Left ventricle myocardium inferior (tissue), 1 donor: ENCODE measurements around the gene RNF150. TPM values are rescaled to one million over a fixed set of nuclear protein-coding genes. Genes with fewer than 3 reads are reported as not detected.

Source experiments
- DNase-seq: peaks from one replicate; pipeline ENCODE4 v3.0.0-alpha.2; 2020
- H3K27ac ChIP-seq: fragments of 200-600 bp; replicated peaks from 2 replicates; pipeline ENCODE4 v1.8.0; 2021
- H3K27me3 ChIP-seq: fragments of 200-600 bp; 2 replicates; pipeline ENCODE4 v1.8.0; 2021; ENCODE audit warnings: low read depth
- H3K36me3 ChIP-seq: fragments of 200-600 bp; 2 replicates; pipeline ENCODE4 v1.8.0; 2021
- H3K4me1 ChIP-seq: fragments of 200-600 bp; 2 replicates; pipeline ENCODE4 v1.8.0; 2021
- H3K4me3 ChIP-seq: fragments of 200-600 bp; 2 replicates; pipeline ENCODE4 v1.8.0; 2021; ENCODE audit warnings: mild to moderate bottlenecking, moderate library complexity
- H3K9me3 ChIP-seq: fragments of 200-600 bp; replicated peaks from 2 replicates; pipeline ENCODE4 v1.8.0; 2021
- intact Hi-C: fragments of 100-400 bp; cut with micrococcal nuclease; formaldehyde crosslinking; loops from one replicate; pipeline ENCODE4 v1.11.0; 2022
- total RNA-seq: library from RNA; stranded (reverse); fragmentation: NEBNext Ultra II Directional; extraction: Animal tissue kit (Norgen Biotek cat#: 25700); gene quantifications from one replicate; pipeline ENCODE4 v1.2.1, GENCODE V29; 2021
- TF ChIP-seq, protein P1 (sequence below): fragments of 200-600 bp; IDR thresholded peaks from 2 replicates; pipeline ENCODE4 v1.8.0; 2021; ENCODE audit warnings: antibody characterized with exemption, mild to moderate bottlenecking, borderline replicate concordance
- donor health status: DM: no; HTN: yes; CAD: no; lungs with severe emphysema.

Gene RNF150
- total RNA-seq, 1 donor from 2014 or later = 68.0 TPM

DNA sequence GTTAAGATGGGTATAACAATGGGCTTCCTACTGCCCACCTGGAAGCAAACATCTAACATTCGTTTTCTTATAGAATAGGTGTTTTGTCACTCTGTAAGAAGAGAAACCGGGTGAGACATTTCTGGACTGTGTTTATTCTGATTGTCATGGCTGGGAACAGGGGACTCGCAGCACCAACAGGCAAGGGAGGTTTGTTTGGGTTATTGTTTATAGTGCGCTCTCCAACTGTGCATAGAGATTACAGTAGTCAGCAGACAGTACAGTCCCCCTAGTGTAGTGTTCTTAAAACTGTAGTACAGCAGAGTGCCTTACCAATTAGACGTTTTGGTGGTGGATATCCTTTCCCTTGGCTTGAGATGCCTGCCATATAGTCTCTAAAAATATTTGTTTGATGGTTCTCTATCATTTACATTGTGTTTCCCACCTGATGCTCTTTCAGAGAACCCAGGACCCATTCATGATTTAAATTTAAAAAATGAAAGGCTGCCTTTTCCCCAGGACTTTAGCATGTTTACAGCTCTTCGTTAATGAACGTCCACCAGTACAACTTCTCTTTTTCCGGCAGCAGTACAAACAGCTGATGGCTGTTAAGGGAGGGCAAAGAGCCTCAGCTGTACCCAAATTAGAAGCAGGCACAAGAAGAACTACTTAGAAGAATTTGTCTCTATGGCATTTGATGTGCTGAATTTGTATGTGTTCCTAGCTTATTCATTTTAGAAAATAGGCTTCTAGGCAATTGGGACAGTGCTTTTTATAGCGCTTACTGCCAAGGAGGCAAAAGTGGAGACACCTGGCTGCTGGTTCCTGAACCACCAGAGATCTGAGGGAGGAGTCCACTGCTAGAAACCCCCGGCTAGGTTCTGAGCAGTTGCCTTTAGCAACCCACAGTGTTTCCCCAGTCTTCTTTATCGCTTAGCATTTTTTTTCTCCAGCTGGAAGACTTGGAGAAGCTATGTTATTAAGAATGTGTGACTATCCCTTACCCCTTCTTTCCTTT is 1.0 kb upstream of the RNF150 start:
- peak overlapping the region; percentile 94 for H3K27ac ChIP-seq
- TF ChIP-seq, protein P1, sequence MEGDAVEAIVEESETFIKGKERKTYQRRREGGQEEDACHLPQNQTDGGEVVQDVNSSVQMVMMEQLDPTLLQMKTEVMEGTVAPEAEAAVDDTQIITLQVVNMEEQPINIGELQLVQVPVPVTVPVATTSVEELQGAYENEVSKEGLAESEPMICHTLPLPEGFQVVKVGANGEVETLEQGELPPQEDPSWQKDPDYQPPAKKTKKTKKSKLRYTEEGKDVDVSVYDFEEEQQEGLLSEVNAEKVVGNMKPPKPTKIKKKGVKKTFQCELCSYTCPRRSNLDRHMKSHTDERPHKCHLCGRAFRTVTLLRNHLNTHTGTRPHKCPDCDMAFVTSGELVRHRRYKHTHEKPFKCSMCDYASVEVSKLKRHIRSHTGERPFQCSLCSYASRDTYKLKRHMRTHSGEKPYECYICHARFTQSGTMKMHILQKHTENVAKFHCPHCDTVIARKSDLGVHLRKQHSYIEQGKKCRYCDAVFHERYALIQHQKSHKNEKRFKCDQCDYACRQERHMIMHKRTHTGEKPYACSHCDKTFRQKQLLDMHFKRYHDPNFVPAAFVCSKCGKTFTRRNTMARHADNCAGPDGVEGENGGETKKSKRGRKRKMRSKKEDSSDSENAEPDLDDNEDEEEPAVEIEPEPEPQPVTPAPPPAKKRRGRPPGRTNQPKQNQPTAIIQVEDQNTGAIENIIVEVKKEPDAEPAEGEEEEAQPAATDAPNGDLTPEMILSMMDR = no peak
- H3K36me3 ChIP-seq = no peaks in the 10 kb centered on the region
- peak overlapping the region; percentile 94 for H3K4me3 ChIP-seq
- intact Hi-C loops = loop anchor here (5.0 kb wide), 1 partner anchor 272 kb away; no protein-coding TSS in a partner anchor
- peaks cover 28% of the 10 kb centered on the region for H3K27me3 ChIP-seq
- H3K4me1 ChIP-seq = peaks cover 50% of the 10 kb centered on the region
- H3K9me3 ChIP-seq = no peaks in the 10 kb centered on the region
- DNase-seq = no peak

DNA sequence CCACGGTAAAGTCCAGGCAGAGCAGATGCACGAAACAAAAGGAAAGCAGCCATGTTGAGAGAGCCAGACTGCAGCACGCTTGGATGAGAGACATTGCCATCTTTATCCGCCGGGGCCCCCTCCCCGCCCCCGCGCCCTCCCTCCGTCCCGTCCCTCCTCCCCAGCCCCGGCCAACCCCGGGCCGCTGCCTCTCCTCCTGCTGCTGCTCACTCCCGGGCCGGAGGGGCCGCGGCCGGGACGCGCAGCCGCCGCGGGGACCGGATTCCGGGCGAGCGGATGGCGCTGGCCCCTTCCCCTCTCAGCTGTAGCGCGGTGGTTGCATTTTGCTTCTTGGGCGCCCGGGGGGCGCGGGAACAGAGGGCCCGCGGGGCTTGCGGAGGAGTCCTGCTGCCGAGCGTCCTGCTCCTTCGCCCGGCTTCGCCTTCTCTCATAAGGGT is 542 bp downstream of the RNF150 start:
- Histone ChIP-seq H3K4me1 (peaks cover 64% of the 10 kb centered on the region), H3K27ac (peak overlapping the region; percentile 94), H3K4me3 (peak overlapping the region; percentile 94), H3K9me3 (no peaks in the 10 kb centered on the region), H3K36me3 (no peaks in the 10 kb centered on the region), H3K27me3 (peaks cover 28% of the 10 kb centered on the region)
- intact Hi-C loops = loop anchor here (5.0 kb wide), 1 partner anchor 270 kb away; no protein-coding TSS in a partner anchor
- TF ChIP-seq, protein P1 = no peak
- DNase-seq = peak; percentile 59

DNA sequence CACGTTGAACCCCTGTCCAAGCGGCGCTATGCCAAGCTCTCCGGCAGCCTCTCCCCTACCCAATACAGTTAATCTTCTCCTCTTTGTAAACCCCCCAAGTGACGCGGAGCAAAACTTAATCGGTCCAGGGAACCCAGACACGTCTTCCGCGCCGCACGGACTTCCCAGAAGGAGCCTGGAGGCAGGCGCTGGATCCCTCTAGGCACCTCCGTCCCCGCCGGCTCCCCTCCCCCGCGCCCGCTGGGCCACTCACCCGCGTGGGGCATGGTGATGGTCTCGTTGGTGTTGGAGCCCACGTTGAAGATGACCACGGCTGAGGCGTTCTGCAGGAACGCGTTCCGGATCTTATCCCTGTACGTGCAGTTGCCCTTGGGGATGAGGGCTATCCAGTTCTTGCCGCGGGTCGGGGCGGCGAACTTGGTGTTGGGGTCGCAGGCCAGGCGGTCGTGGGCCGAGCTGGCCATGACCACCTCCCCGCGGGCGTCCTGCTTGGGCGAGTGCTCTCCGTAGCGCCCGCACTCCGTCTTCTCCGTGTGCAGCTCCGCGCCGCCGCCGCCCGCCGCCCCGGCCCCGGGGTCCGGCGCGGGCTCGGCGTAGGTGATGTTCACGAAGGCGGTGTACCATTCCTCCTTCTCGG is 1.1 kb downstream of the RNF150 start:
- DNase-seq = peak; percentile 32
- TF ChIP-seq, protein P1 = no peak
- H3K4me3 ChIP-seq = peak overlapping the region; percentile 94
- intact Hi-C loops = loop anchor here (5.0 kb wide), 1 partner anchor 270 kb away; no protein-coding TSS in a partner anchor
- no peaks in the 10 kb centered on the region for H3K36me3 ChIP-seq
- H3K4me1 ChIP-seq = peaks cover 68% of the 10 kb centered on the region
- peak overlapping the region; percentile 94 for H3K27ac ChIP-seq
- H3K27me3 ChIP-seq = peaks cover 28% of the 10 kb centered on the region
- no peaks in the 10 kb centered on the region for H3K9me3 ChIP-seq

DNA sequence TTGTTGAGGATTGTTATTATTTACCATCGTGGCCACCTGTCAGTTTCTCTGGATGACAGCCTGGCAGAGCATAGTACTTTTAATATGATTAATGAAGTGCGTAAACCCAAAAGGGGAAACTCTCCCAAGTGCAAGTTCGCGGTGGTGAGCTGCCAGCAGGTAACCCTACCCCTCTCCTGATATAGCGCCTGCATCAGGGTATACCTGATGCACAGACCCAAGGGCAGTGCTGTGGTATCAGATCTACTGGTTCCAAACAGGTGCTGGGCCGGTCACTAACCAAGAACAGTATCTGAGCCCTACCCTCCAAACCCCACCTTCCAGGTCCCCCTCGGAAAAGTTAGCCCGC is 1.6 kb downstream of the RNF150 start:
- intact Hi-C loops = loop anchor here (5.0 kb wide), 1 partner anchor 269 kb away; no protein-coding TSS in a partner anchor
- H3K27me3 ChIP-seq = peaks cover 28% of the 10 kb centered on the region
- peak overlapping the region; percentile 94 for H3K27ac ChIP-seq
- H3K9me3 ChIP-seq = no peaks in the 10 kb centered on the region
- peaks cover 73% of the 10 kb centered on the region for H3K4me1 ChIP-seq
- no peaks in the 10 kb centered on the region for H3K36me3 ChIP-seq
- TF ChIP-seq, protein P1 = no peak
- peak overlapping the region; percentile 94 for H3K4me3 ChIP-seq
- no peak for DNase-seq

DNA sequence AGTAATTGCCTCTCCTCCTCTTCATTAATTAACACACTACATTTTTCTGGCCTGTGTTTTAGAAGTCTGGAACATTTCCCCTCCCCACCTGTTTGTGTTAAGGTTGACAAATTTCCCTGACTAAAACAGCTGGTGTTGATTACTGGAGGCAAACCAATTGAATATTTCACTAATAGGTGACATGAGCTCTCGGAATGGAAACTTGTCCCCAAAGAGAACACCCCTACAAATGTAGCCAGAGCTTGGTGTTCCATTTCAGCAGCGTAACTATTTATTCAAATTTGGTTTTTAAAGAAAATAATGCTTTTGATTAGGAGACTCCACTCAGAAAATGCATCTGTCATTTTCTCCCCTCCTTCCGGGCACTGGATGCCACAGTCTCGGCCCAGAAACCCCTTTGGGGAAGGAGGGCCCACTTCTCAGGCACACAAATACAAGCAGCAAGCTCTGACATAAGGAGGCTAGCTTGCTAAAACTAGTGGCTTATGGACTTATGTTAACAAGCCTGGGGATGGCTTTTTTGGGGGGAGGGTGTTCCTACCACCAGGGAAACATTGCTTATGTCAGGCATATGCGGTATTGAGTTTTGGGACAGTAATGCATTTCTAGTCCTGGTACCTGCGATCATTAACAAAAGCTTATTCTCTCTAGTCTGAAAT is 2.2 kb downstream of the RNF150 start:
- H3K36me3 ChIP-seq = no peaks in the 10 kb centered on the region
- TF ChIP-seq, protein P1 = no peak
- intact Hi-C loops = loop anchor here (5.0 kb wide), 1 partner anchor 269 kb away; no protein-coding TSS in a partner anchor
- peak overlapping the region; percentile 94 for H3K4me3 ChIP-seq
- H3K27ac ChIP-seq = peak overlapping the region; percentile 94
- DNase-seq = no peak
- H3K27me3 ChIP-seq = peaks cover 28% of the 10 kb centered on the region
- peaks cover 78% of the 10 kb centered on the region for H3K4me1 ChIP-seq
- no peaks in the 10 kb centered on the region for H3K9me3 ChIP-seq
